ENCODE data around the gene STX18.
A peak's percentile ranks its signal among the peaks of the same experiment; 100 is the strongest.
"Not testable (repeated sequence)": the region's sequence is repeated elsewhere in the genome, so short reads cannot be mapped to it uniquely, and the experiment has no call there.

STX18 gene

DNA sequence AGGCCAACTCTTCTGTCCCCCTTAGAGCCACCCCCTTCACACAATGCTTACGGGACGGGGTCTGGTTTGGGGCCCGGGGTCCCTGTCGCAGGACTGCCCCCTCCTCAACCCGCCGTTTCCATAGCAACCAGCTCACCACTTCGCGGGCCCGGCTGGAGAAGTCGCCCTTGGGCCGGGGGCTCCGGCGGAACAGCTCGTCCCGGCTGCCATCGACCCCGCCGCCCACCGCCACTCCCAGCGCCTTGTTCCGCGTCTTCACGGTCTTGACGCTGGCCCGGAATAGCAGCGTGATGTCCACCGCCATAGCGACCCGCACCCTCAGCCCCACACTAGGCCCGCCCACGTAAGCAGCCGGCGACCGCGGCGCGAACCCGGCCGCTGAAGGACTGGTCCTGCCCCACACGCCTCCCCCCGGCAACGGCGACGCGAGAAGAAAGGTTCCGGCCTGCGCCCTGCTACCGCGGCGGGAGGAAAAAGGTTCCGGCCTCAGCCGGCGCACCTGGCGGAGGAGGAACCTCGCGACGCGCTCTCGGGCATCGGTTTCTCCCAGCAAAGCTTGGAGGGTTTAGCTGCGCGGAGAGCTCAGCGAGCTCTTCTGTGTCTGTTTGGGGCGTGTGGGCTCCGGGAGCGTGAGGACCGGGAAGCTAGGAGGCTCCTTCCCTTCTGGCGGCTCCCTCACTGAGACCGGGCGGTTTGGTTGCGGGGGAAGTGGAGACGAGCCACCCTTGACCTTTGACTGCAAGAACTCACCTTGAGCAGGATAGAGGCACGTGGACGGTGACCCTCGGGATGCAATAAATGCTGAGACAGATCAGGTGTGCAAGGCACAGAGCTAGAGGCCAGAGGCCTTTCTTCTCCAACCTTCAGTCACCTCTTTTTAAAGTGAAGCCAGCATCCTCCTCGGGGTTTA is at the start of gene STX18:
Gene STX18, minus strand, starts transcription at position 388 of the 910 bp plus-strand sequence. Its CDS starts 84 bp downstream, at position 304.
- DNase-seq = peak; percentile 7

DNA sequence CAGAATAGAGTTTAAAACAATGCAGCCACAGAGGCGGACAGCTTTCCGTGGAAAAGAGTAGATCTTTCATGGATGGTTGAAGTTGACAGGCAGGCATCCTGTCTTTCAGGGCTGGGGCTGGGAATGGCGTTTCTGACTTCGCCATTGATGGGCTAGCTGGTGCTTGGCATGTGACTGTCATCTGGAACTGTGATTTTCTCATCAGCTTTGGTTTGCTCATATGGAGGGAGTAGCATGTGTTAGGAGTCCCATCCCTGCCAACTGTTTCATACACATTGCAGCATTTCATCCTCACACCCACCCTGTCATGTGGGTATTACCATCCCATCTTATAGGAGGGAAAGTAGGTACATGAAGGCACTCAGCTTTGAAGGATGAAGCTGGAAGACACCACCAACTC is 49.2 kb upstream of the STX18 start:
- DNase-seq = no peak

DNA sequence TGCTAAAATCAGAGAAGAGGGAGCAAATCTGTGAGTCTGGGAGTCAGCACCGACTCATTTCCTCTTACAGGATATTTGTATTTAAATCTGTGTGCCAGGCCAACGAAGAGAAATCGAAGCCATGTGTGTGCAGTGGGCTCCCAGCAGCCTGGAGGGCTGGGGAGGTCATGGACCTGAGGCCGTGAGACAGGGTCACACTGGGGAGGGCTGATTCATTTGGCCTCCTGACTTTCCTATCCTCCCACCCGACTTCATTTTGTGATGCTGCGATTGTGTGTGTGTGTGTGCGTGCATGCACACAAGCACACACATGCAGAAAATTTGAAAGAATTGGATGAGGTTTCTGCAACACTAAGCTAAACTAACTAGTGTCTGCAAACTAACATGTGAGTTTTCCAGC is 48.7 kb upstream of the STX18 start:
- DNase-seq = no peak

DNA sequence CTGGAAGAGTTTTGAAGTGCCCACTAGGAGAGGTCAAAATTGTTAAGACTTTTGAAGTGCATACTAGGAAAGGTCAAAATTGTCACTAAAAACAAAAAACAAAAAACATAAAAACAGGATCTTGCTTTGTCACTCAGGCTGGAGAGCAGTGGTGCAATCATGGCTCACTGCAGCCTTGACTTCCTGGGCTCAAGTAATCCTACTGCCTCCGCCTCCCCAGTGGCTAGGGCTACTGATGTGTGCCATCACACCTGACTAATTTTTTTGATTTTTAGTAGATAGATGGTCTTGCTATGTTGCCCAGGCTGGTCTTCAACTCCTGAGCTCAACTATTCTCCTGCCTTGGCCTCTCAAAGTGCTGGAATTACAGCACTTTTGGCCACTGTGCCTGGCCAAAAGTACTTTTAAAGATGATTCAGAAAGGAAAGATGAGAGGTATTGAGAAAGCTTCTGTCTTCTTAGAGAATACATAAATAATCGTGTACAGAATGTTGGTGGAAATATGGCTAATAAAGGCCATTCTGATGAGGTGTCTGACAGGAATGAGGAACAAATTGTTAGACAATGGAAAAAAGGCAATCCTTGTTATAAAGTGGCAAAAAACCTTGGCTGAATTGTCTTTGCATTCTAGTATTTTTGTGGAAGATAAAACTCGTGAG is 43.3 kb upstream of the STX18 start:
- no peak for DNase-seq

DNA sequence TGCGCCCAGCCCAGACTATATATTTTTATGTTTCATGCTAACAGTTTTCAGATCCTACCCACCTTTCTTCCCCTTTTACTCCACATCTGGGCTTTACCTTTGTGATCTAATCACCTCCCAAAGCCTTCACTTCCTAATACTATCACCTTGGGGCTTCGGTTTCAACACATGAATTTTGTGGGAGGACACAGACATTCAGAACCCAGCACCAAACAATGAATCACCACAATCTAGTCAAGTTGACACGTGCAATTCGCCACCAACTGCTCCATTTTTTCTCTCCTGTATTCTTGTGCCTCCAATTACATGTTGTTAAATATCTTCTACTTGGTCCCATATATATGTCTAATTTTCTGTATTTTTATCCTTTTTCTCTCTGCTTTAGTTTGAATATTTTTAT is 41.8 kb upstream of the STX18 start:
- DNase-seq = no peak

DNA sequence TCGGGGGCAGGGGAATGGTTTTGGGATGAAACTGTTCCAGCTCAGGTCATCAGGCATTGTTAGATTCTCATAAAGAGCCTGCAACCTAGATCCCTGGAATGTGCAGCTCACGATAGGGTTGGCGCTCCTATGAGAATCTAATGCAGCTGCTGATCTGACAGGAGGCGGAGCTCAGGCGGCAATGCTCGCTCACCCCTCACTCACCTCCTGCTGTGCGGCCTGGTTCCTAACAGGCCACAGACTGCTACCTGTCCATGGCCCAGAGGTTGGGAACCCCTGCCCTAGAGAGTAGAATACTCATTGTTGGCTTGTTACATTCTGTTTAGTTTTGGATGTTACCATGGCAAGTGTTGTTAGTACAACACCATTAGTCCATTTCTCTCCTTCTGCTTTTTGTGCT is 40.8 kb upstream of the STX18 start:
- no peak for DNase-seq

DNA sequence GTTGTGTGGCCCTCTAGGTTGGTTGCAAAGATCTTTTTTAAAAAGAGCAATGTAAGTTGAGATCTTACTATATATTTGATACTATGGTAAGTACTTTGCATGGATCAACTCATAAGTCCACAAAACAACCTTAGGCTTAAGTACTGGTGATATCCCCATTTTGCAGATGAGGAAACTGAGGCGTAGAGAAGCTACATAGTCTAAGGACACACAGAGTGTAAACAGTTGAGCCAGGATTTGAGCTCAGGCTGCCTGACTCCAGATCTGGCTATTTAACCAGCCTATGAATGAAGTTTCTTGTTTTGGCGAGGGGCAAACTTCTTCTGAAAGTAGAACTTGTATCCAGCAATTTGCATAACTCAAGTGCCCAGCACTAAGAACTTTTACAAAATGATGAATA is 38.6 kb upstream of the STX18 start:
- DNase-seq = no peak

DNA sequence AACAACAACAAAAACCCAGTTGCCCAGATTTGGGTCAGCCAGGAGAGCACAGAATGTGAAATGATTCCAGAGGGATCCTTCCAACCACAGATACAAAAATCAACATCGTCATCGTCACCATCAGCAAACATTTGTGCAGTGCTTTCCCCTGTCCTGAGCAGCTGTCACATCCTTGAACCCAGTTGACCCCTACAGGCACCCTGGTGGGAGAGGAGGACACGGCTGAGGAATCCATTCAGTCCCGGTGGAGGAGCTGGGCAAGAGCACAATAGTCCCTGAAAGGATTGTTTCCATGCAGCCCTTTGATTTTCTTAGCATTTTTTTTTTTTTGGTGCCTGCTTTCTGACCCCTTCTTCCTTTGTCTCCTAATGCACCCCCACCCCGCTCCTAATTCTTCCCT is 37.1 kb upstream of the STX18 start:
- DNase-seq = no peak

DNA sequence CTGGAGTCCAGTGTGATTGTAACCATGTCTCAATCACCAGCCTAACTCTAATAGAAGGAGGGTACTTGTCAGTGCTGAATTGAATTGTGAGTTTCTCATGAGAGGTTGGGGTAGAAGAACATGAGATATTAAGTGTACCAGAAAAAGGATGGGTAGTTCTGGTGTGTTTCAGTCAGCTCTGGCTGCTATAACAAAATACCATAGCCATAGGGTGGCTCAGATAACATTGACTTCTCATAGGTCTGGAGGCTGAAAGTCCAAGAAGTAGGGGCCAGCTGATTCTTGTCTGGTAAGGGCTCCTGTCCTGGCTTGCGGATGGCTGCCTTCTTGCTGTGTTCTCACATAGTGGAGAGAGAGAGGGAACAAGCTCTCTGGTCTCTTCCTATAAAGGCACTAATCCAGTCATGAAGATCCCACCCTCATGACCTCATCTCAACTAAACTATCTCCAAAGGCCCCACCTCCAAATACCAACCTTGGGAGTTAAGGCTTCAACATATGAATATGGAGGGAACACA is 35.6 kb upstream of the STX18 start:
- DNase-seq = no peak

DNA sequence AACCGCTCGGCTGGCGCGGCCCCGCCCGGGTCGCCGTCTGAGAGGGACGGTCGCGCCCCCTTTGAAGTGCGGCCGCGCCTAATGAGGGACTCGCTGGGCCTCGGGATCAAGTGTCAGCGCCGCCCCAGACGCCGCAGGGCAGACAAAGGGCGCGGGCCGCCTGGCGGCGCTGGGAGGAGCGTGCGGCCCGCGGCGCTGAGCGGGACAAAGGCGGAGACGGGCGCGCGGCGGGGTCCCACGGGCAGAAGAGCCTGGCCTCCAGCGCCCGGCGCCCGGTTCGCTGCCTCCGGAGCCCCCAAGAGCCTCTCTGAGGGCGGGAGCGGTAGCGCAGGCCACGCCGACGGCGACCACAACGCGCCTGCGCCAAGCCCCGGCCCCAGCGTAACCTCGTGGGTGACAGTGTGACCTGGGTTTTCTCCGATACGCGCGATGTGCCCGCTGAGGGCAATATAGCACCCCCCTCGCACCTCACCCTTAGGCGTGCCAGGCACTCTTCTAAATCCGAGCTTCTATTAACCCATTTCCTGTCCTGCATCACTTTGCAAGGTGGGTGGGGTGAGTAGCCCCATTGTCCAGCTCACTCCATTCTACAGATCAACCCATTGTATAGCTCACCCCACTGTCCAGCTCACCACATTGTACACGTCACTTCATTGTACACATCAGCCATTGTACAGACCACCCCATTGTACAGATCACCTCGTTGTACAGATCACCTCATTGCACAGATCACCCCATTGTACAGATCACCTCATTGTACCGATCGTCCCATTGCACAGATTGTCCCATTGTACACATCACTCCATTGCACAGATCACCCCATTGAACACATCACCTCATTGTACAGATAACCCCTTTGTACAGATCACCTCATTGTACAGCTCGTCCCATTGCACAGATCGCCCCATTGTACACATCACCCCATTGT is 33.7 kb upstream of the STX18 start:
- DNase-seq = no peak

DNA sequence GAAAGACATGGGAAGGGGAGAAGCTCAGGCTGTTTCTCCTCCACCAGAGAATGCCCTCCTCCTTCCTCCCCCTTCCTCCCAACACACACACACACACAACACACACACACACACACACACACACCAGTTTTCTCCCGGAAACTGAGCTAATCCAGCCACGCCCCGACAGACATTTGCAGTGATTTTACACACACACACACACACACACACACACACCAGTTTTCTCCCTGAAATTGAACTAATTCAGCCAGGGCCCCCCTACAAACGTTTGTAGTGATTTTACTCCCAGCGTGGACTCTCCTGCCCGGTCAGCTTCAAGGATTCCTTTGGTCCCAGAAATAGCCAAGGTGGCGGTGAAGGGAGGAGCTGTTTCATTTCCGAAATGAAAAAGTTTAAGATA is 32.9 kb upstream of the STX18 start:
- no peak for DNase-seq

DNA sequence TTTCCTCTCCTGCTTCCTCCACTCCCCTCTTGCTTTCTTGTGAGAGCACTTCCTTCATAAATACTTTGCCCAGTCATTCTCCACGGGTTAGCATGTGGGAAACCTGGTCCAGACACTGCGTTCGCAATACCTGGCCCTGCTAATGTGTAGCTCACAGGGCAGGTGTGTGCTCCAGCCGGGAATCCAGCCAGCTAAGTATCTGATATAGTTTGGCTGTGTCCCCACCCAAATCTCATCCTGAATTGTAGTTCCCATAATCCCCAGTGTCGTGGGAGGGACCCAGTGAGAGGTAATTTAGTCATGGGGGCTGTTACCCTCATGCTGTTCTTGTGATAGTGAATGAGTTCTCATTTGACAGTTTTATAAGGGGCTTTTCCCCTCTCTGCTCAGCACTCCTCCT is 32.2 kb upstream of the STX18 start:
- DNase-seq = no peak

DNA sequence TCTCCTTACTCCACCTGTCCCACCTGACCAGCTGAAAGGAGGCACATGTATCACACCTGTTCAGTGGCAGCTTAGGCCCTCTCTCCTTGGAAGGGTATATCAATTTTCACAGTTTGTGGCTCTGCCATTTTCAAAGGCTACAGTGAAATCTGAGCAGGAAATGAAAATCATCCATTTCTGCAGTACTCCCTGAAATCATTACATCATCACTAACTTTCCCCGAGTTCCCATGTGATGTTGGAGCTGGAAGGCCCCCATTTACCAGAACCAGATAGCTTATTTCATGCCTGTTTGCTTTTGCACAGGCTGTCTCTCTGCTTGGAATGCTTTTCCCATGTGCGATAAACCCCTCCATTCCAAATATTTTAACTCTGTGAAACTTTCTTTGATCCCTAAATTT is 31.0 kb upstream of the STX18 start:
- DNase-seq = no peak

DNA sequence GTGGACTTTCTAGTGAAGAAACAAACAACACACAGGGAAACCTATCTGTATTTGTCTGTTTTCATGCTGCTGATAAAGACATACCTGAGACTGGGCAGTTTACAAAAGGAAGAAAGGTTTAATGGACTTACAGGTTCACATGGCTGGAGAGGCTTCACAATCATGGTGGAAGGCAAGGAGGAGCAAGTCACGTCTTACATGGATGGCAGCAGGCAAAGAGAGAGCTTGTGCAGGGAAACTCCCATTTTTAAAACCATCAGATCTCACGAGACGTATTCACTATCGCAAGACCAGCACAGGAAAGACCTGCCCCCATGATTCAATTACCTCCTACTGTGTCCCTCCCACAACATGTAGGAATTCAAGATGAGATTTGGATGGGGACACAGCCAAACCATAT is 28.0 kb upstream of the STX18 start:
- DNase-seq = not testable (repeated sequence)

DNA sequence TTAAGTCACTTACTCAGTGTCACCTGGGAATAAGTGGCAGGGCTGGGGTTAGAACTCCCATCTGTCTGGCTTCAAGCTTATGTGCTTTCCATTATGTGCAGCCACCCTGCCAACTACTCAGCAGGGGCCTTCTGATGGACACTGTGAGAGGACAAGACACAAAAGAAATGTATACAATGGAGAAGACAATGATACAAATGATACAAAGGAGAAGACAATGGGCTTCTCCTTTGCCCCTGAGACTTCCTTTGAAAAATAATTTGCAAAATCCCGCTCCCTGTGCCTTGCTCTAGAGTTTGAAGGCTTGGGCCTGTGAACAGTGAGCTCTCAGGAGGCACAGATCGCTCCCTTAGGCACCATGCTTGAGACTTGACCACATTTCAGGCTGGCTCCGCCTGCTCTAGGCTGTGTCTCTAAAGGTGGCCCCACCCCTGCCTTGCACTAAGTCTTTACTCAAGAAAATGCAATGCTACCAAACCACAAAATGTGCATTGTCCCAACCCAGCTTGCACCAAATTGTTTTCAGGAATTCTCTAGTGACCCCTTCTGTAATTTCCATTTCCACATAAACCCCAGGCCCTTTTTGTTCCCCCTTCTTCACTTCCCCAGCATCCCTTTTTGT is 27.1 kb upstream of the STX18 start:
- DNase-seq = no peak

DNA sequence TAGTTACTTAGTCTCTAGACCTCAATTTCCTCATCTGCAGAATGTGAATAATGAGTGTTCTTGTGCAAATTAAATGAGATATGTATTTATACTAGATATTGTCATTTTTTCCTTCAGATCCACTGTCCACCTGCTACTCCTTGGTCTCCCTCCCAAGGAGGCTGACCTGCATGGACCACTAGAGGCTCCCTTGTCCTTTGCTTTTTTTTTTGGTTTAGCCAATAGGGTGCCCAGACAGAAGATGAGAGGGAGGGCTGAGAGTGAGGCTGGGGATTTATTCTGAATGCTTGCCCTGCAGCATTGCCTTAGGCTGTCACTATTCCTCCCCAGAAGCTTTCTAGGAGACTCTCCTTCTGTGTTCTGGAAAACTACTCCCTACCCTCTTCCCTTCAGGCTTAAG is 24.5 kb upstream of the STX18 start:
- not testable (repeated sequence) for DNase-seq

DNA sequence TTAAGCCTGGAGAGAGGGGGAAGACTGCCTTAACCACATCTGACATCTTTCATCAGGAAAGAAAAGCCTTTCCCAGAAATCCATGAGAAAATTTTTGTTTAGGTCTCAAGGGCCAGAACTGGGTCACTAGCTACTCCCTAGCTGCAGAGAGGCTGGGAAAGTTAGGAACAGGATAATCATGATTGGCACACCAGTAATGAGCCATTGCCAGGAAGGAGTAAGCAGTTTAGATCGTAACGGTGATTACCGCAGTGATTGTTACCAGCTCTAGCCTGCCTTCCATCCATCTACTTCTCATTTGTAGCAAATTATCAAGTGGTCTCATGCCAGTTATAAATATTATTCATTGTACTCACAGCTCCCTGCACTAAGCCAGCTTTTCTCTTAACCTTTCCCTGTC is 22.7 kb upstream of the STX18 start:
- no peak for DNase-seq

DNA sequence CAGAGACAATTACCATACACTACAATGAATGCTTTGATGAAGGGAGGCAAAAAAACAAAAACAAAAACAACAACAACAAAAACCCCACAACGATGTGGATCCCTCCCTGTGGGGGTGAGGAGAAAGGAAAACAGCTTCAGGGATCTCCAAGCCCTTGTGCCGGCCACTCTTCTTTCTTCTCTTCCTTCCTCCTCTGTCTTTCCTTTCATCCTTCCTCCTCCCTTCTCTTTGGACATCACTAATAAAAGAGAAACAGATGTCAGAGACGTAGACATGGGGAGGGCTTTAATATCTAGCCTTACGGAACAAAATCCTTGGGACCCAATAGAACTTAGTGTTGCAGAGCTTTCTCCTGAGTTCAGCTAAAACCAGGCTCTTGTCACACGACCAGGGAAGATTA is 18.8 kb upstream of the STX18 start:
- no peak for DNase-seq

DNA sequence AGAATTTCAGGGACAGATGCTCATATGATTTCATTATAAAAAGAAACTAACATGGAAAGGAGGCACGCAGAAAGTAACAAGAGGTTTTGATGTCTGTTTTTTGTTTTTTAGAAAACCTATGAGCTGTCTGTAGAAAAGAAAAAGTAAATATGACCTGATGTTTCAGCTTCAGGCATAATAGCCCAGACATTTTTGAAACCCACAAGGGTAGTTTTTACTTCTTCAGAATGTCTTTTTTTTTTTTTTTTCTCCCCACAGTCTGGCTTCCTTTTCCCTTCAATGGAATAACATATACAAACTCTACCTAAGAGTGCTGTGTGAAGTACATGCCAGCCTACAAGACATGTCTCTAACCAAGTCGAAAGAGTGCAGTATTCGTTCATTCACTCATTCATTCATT is 18.3 kb upstream of the STX18 start:
- DNase-seq = no peak

DNA sequence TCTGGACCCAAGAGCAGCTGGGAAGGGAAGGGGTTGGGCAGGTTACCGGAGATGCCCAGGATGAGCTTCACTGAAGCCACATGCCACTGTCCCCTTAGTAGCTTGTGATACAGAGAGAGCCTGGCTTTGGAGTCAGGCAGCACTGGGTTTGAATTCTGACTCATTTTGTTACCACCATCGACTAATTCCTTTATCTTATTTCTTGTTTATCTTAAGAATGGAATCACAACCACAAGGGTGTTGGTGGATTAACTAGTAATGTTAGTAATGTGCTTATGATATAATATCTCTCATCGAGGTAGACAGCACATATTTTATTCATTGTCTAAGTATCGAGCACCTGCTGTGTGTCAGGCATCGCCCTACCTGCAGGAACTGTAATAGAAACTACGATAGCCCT is 17.7 kb upstream of the STX18 start:
- no peak for DNase-seq

DNA sequence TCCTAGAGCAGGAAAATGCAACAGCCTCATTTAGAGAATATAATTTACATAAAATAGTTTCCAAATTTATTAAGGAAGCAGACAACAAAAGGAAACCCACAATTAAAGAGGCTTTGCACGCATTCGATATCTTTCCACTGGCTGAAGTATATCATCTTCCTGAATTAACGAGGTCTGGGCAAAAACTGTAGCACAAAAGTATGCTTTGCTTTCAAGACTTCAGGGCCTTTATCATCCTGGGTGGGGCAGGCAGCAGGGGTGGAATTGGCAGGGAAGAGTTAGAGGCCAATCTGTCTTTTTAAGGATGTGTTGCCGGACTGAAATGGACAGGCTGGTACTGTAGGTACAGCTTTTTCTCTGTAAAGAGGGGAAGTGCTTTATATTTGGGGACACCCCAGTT is 17.0 kb upstream of the STX18 start:
- no peak for DNase-seq

DNA sequence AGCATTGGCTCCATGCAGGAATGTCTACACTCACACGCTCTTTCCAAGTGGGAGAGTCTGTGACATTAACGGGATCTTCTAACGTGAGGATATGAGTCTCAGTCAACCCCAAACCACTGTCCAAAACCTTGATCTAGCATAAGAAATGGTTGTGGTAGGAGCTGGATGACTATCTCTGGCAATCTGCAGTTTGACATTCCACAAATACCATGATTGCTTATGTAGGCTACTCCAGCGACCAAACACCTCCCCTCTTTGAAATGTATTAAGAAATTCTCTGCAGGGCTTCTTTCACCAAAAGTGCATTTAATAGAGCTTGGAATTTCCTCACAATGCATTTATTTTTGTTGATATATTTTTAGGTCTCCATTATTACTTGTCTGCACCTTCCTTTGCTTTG is 14.1 kb upstream of the STX18 start:
- no peak for DNase-seq

DNA sequence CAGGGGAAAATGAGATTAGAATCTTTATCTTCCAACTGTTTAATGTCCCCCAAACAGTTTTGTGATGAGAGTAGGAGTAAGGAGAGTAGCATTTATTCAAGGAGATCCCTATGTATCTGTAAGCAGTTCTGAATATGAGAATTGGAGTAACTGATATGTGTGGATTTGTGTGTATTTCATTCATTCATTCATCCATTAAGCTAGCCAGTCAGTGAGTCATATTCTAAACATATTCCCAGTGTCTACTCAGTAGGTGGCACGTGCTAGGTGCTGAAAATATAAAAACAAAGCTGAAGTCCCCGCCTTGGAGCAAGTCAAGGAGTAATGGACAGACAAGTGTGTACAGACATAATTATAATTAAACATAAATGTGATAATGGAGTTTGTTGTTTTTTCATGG is 12.4 kb upstream of the STX18 start:
- no peak for DNase-seq
